GM10248 (cell line): ENCODE measurements around the gene WDR81.
"Not testable (repeated sequence)": the region's sequence is repeated elsewhere in the genome, so short reads cannot be mapped to it uniquely, and the experiment has no call there.

Experiments
- CTCF ChIA-PET: fragments of 300-600 bp; sonication (Branson Sonifier 250); formaldehyde crosslinking; extraction: SDS; loops from one replicate; lab custom pipeline; 2021; ENCODE audit warnings: antibody characterized with exemption; lab: Yijun Ruan, JAX
- POLR2A ChIA-PET: fragments of 350-650 bp; sonication (Branson Sonifier 250); formaldehyde crosslinking; extraction: SDS; loops from one replicate; lab custom pipeline; 2020; ENCODE audit warnings: antibody characterized with exemption; lab: Yijun Ruan, JAX
- DNase-seq: peaks from one replicate; pipeline ENCODE4 v3.0.0; 2012; ENCODE audit errors: extremely low spot score
- TF ChIP-seq, protein P1 (sequence below): IDR thresholded peaks from 2 replicates; pipeline ENCODE4 v1.5.1; 2012; ENCODE audit warnings: mild to moderate bottlenecking, low read depth; ENCODE audit errors: extremely low read depth, missing control alignments, control extremely low read depth

The WDR81 gene

GRCh38 chr17:1767358-1767757, 42.9 kb downstream of the WDR81 start:
- ChIA-PET POLR2A (no interaction called here), CTCF (no interaction called here)
- TF ChIP-seq, protein P1, sequence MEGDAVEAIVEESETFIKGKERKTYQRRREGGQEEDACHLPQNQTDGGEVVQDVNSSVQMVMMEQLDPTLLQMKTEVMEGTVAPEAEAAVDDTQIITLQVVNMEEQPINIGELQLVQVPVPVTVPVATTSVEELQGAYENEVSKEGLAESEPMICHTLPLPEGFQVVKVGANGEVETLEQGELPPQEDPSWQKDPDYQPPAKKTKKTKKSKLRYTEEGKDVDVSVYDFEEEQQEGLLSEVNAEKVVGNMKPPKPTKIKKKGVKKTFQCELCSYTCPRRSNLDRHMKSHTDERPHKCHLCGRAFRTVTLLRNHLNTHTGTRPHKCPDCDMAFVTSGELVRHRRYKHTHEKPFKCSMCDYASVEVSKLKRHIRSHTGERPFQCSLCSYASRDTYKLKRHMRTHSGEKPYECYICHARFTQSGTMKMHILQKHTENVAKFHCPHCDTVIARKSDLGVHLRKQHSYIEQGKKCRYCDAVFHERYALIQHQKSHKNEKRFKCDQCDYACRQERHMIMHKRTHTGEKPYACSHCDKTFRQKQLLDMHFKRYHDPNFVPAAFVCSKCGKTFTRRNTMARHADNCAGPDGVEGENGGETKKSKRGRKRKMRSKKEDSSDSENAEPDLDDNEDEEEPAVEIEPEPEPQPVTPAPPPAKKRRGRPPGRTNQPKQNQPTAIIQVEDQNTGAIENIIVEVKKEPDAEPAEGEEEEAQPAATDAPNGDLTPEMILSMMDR = no peak
- DNase-seq = no peak

DNA sequence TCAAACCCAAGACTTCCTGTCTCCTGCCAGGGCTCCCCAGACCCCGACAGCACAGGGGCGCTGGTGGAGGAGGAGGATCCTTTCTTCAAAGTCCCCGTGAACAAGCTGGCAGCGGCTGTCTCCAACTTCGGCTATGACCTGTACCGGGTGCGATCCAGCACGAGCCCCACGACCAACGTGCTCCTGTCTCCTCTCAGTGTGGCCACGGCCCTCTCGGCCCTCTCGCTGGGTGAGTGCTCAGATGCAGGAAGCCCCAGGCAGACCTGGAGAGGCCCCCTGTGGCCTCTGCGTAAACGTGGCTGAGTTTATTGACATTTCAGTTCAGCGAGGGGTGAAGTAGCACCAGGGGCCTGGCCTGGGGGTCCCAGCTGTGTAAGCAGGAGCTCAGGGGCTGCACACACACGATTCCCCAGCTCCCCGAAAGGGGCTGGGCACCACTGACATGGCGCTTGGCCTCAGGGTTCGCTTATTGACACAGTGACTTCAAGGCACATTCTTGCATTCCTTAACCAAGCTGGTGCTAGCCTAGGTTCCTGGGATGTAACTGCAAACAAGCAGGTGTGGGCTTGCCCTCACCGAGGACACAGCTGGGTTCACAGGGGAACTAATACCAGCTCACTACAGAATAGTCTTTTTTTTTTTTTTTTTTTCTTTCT, 45.4 kb downstream of the WDR81 start:
- CTCF ChIA-PET = interaction anchor here (1.0 to 2.1 kb wide), 6 partner anchors 10 to 434 kb away, joined by 3 to 8 read pairs (median 4); no protein-coding TSS in a partner anchor
- TF ChIP-seq, protein P1 = no peak
- POLR2A ChIA-PET = interaction anchor here (0.6 to 0.7 kb wide), 2 partner anchors 14 to 27 kb away, joined by 3 to 5 read pairs; no protein-coding TSS in a partner anchor
- DNase-seq = no peak

GRCh38 chr17:1773000-1773695, 48.6 kb downstream of the WDR81 start:
- POLR2A ChIA-PET = interaction anchor here (0.7 kb wide), 1 partner anchor 10 kb away, joined by 3 read pairs; no protein-coding TSS in a partner anchor
- CTCF ChIA-PET = interaction anchor here (0.9 to 2.9 kb wide), 7 partner anchors 9 to 98 kb away, joined by 3 to 10 read pairs (median 4); no protein-coding TSS in a partner anchor
- not testable (repeated sequence) for DNase-seq

DNA sequence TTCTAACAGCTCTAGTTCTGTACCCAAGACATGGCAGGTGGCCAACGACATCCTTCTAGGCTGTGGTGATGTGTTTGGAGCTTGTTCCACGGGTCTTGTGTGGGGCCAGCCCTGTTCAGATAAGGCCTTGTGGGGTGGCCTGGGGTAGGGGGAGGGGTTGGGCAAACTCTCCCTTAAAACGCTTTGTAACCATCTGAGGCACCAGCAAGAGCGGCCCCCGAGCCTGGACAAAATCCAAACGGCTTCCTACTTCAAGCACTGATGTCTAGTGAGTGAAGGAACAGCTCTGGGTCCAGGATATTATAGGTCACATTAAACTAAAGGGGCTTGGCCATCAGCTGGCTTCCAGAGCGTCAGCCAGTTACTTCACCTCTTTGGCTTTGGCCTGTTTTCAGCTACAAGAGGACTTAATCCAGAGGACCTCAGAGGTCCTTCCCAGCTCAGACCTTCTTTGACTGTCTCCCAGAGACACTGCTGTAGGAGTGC, 49.2 kb downstream of the WDR81 start:
- no peak for DNase-seq
- TF ChIP-seq, protein P1 = no peak
- ChIA-PET POLR2A (interaction anchor here (0.7 kb wide), 1 partner anchor 9 kb away, joined by 3 read pairs; no protein-coding TSS in a partner anchor), CTCF (interaction anchor here (0.9 to 2.9 kb wide), 5 partner anchors 9 to 57 kb away, joined by 3 to 10 read pairs (median 4); no protein-coding TSS in a partner anchor)

DNA sequence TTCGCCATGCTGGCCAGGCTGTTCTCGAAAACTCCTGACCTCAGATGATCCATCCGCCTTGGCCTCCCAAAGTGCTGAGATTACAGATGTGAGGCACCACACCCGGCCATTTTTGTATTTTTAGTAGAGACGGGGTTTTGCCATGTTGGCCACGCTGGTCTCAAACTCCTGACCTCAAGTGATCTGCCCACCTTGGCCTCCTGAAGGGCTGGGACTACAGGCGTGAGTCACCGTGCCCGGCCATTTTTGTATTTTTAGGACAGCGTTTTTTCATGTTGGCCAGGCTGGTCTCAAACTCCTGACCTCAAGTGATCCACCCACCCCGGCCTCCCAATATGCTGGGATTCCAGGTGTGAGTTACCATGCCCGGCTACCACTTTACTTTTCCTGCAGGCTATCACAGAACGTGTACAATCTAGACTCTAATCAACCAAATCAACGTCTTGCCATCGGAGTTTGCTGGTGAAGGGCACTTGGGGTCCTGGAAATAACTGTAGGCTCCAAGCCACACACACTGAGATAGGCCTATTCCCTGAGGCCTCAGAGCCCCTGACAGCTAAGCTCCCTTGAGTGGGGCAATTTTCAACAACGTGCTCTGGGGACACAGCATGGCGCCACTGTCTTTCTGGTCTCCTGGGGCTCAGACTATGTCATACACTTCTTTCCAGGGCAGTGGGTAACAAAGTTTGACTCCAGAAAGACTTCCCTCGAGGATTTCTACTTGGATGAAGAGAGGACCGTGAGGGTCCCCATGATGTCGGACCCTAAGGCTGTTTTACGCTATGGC, 50.1 kb downstream of the WDR81 start:
- ChIA-PET POLR2A (no interaction called here), CTCF (interaction anchor here (1.4 to 2.9 kb wide), 2 partner anchors 8 to 9 kb away, joined by 6 to 10 read pairs; no protein-coding TSS in a partner anchor)
- no peak for DNase-seq
- TF ChIP-seq, protein P1 = no peak

DNA sequence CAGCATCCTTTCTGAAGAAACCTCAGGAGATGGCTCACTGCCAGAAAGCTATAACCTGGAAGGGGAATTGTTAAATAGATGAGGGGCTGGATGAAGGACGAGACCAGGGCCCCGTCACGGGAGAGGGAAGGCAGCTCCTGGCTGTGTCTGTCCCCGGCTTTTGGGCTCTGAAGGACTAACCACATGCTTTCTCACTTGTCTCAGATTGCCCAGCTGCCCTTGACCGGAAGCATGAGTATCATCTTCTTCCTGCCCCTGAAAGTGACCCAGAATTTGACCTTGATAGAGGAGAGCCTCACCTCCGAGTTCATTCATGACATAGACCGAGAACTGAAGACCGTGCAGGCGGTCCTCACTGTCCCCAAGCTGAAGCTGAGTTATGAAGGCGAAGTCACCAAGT, 51.8 kb downstream of the WDR81 start:
- no peak for DNase-seq
- CTCF ChIA-PET = interaction anchor here (0.7 to 1.1 kb wide), 2 partner anchors 14 to 16 kb away, joined by 3 to 4 read pairs; no protein-coding TSS in a partner anchor
- POLR2A ChIA-PET = no interaction called here
- TF ChIP-seq, protein P1 = no peak
